ENCODE results near the gene PODN. TPM values are rescaled to one million over a fixed set of nuclear protein-coding genes. Genes with fewer than 3 reads are reported as not detected.

Gene PODN
- total RNA-seq, 1 donor, result 9.1 TPM

- no peak for DNase-seq (ENCODE audit: low read depth)
- no peak overlapping the region for H3K4me3 ChIP-seq (ENCODE audit: low read depth, low read length)
Measured at GRCh38 chr1:53087332-53088285, 25.6 kb downstream of the PODN start.

GRCh38 chr1:53088616-53089300 lies 26.7 kb downstream of the PODN start:
- TF ChIP-seq CTCF (IDR thresholded peaks at IDR 0.05; ENCODE audit: insufficient read depth, low read depth, low read length), result no peak
- no peak for DNase-seq (ENCODE audit: low read depth)
- H3K4me3 ChIP-seq (ENCODE audit: low read depth, low read length), result no peak overlapping the region

More at GRCh38 chr1:53087332-53088285, 25.6 kb downstream of the PODN start:
- no peak for TF ChIP-seq CTCF (IDR thresholded peaks at IDR 0.05; ENCODE audit: insufficient read depth, low read depth, low read length)

- peak; percentile 42 for DNase-seq (ENCODE audit: low read depth)
- H3K4me3 ChIP-seq (ENCODE audit: low read depth, low read length), result no peak overlapping the region
- TF ChIP-seq CTCF (IDR thresholded peaks at IDR 0.05; ENCODE audit: insufficient read depth, low read depth, low read length), result no peak
Measured at GRCh38 chr1:53089478-53090226, 27.6 kb downstream of the PODN start.

- TF ChIP-seq CTCF (IDR thresholded peaks at IDR 0.05; ENCODE audit: insufficient read depth, low read depth, low read length), result no peak
- DNase-seq (ENCODE audit: low read depth), result no peak
- H3K4me3 ChIP-seq (ENCODE audit: low read depth, low read length), result no peak overlapping the region
Measured at GRCh38 chr1:53090227-53091147, 28.5 kb downstream of the PODN start.

GRCh38 chr1:53091841-53092645 lies 30.0 kb downstream of the PODN start:
- H3K4me3 ChIP-seq (ENCODE audit: low read depth, low read length), result no peak overlapping the region
- peak; percentile 62 for DNase-seq (ENCODE audit: low read depth)
- no peak for TF ChIP-seq CTCF (IDR thresholded peaks at IDR 0.05; ENCODE audit: insufficient read depth, low read depth, low read length)

Measured in fibroblast of villous mesenchyme (primary cell).